IPS-NIHi11 (cell line): Measurements from ENCODE around the gene IRAK2.
"Not testable (repeated sequence)": the region's sequence is repeated elsewhere in the genome, so short reads cannot be mapped to it uniquely, and the experiment has no call there.

Experiments
- DNase-seq: peaks from one replicate; pipeline ENCODE4 v3.0.0; 2012; ENCODE audit warnings: mixed read lengths, low spot score

IRAK2 gene, protein sequence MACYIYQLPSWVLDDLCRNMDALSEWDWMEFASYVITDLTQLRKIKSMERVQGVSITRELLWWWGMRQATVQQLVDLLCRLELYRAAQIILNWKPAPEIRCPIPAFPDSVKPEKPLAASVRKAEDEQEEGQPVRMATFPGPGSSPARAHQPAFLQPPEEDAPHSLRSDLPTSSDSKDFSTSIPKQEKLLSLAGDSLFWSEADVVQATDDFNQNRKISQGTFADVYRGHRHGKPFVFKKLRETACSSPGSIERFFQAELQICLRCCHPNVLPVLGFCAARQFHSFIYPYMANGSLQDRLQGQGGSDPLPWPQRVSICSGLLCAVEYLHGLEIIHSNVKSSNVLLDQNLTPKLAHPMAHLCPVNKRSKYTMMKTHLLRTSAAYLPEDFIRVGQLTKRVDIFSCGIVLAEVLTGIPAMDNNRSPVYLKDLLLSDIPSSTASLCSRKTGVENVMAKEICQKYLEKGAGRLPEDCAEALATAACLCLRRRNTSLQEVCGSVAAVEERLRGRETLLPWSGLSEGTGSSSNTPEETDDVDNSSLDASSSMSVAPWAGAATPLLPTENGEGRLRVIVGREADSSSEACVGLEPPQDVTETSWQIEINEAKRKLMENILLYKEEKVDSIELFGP

DNA sequence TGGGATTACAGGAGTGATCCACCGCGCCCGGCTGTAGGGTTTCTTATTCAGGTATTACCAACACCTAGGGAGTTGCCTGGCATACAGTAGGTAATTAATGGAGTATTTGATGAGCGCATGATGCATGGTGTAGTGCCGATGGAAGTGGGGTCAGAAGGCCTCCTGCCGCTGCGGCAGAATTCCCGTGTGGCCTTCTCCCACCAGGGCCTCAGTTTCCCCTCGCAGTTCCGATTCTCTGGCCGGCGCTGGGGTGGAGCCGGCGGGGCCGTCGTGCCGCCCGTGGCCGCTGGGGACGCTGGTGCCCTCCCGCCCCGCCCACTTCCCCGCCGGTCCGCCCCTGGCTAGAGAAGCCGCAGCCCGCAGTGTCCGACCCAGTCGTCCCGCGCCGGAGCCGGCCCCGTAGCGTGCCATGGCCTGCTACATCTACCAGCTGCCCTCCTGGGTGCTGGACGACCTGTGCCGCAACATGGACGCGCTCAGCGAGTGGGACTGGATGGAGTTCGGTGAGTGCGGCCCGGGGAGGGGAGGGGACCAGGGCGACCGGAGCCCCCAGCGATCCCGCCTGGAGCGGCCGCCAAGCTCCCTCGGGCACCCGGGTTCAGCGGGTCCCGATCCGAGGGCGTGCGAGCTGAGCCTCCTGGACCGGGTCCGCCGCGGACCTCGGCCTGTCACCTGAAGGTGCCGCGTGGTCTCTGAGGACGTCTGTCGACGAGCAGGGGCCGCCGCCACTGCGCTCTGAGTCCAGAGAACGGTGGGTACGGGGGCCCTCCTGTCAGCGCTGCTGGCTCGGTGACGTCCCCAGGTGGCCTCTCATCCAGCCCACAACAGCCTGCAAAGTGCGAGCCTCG is at the start of gene IRAK2:
IRAK2 (plus strand) TSS at position 374 of the 848 bp plus-strand sequence; CDS start at position 410, 36 bp downstream.
- DNase-seq, result peak; percentile 94

DNA sequence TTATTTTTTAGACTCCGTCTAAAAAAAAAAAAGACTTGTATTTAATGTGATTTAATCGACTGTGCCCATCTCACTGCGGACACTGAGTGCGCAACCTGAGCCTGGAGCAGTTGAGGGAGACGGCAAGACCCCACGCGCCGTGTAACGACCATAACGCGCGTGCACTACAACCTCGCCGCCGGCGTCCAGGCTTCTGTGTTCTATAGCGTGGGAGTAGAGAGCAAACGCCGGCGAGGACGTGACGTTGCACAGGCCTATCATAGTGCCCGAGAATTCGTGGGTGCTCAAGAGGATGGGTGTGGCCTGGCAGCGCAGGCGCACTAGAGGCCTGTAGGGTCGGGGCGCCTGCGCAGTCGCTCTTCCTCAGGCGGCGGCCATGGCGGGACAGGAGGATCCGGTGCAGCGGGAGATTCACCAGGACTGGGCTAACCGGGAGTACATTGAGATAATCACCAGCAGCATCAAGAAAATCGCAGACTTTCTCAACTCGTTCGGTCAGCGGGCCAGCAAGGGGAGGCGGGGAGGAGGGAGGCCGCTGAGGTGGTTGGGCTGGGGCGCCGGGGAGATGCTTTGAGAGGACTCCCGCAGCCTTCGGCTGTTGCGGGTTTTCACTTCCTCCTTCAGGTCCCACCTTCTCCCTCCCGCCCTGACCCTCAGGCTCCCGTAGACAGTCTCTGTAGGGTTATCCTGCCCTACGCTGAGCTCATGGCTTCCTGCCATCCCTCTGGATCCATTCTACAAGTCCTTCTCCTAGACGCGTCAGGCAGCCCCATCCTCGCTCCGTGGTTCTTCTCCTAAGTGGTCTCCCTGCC is 49.2 kb upstream of the IRAK2 start, which contains the start of gene BRK1:
BRK1 (plus strand) TSS at position 350 of the 812 bp plus-strand sequence; CDS start at position 377, 27 bp downstream.
- peak; percentile 99 for DNase-seq

DNA sequence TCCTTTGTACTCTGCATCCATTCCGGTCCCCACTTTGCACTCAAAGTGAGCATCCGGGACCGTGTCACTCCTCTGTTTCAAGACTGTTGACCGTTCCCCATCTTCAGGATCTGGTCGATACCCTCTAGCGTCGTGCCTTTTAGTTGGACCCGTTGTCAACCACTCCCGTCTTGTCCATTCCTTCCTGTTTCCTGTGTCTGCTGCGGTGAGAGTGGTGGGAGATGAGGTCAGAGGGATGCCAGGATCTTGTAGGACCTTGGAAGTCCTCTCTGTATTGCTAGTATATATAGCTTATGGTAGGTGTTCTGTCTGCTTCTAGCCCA is 48.6 kb upstream of the IRAK2 start:
- peak; percentile 19 for DNase-seq

DNA sequence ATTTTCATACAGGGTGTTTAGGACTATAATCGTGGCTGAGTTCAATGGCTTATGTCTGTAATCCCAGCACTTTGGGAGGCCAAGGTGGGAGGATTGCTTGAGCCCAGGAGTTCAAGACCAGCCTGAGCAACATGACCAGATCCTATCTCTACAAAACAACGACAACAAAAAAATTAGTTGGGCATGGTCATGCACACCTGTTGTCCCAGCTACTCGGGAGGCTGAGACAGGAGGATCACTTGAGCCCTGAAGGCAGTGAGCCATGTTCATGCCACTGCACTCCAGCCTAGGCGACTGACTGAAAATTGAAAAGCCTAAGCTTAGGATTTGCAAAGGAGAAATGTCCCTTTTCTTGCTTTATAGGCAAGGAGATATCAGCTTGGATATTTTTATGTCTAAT is 47.8 kb upstream of the IRAK2 start:
- no peak for DNase-seq

DNA sequence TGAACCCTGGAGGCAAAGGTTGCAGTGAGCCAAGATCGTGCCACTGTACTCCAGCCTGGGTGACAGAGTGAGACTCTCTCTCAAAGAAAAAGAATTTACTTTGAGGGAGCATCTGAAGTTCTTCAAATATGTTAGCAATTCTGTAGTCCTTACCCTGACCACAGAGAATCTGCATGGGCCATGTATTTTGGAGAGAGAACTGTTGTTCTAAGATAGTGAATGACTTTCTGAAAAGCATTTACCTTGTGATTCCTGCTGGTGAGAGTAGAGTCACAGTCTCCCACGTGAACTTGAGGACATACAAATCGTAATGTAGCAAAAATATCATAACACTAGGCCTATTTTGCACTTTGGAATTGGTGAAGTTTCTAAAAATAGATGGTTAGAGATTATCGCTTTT is 45.3 kb upstream of the IRAK2 start:
- no peak for DNase-seq

DNA sequence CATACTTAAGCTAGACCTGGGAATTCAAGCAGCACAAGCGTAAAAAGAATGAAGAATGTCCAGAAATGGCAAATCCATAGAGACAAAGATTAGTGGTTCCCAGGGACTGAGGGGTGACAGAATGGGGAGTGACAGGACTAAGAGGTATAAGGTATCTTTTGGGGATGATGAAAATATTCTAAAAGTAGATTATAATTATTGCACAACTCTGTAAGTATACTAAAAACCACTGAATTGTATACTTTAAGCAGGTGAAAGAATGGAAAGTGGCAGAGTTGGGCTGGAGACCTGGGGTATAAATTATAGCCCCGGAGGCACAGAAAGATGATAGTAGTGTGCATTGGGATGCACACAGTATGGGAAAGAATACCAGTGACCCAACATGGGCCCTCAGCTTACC is 43.7 kb upstream of the IRAK2 start:
- no peak for DNase-seq

DNA sequence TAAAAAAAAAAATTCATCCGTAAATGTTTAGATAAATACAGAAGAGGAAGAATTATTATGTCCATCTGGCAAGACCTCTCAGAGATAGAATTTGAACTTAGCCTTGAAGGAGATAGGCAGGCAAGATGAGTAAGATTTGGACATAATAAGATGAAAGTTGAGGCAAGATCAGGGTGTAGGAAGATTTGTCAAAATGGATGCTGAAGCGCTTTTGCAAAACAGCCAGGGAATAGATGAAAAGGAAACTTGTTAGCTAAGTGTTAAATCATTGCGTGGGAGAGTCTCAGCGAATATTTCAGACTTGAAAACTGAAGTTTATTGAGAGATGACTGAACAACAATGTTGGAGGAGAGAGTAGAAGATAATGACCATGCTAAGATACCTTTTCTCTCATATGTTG is 42.0 kb upstream of the IRAK2 start:
- DNase-seq, result no peak

DNA sequence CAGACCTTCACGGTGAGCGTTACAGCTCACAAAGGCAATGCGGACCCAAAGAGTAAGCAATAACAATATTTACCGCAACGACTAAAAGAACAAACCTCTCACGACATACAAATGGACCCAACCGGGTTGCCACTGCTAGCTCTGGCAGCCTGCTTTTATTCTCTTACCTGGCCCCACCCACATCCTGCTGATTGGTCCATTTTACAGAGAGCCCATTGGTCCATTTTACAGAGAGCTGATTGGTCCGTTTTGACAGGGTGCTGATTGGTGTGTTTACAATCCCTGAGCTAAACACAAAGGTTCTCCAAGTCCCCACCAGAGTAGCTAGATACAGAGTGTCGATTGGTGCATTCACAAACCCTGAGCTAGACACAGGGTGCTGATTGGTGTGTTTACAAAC is 28.8 kb upstream of the IRAK2 start:
- not testable (repeated sequence) for DNase-seq

DNA sequence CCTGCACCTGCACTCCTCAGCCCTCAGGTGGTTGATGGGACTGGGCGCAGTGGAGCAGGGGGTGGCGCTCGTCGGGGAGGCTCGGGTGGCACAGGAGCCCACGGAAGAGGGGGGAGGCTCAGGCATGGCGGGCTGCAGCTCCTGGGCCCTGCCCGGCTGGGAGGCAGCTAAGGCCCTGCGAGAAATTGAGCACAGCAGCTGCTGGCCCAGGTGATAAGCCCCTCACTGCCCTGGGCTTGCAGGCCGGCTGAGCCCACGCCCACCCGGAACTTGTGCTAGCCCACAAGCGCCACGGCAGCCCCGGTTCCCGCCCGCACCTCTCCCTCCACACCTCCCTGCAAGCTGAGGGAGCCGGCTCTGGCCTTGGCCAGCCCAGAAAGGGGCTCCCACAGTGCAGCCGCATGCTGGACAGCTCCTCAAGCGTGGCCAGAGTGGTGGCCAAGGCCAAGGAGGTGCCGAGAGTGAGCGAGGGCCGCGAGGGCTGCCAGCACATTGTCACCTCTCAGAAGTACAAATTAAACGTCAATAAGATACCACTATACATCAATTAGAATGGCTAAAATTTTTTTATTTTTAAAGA is 28.2 kb upstream of the IRAK2 start:
- no peak for DNase-seq

DNA sequence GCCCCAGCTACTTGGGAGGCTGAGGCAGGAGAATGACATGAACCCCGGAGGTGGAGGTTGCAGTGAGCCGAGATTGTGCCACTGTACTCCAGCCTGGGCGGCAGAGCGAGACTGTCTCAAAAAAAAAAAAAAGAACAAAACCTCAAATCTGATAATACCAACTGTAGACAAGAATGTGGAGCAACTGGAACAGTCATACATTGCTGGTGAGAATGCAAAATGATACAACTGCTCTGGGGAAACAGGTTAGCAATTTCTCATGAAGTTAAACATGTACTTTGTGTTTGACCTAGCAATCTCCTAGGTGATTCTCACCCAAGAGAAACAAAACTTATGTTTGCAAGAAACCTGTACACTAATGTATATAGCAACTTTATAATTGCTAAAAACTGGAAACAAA is 27.5 kb upstream of the IRAK2 start:
- DNase-seq, result no peak

DNA sequence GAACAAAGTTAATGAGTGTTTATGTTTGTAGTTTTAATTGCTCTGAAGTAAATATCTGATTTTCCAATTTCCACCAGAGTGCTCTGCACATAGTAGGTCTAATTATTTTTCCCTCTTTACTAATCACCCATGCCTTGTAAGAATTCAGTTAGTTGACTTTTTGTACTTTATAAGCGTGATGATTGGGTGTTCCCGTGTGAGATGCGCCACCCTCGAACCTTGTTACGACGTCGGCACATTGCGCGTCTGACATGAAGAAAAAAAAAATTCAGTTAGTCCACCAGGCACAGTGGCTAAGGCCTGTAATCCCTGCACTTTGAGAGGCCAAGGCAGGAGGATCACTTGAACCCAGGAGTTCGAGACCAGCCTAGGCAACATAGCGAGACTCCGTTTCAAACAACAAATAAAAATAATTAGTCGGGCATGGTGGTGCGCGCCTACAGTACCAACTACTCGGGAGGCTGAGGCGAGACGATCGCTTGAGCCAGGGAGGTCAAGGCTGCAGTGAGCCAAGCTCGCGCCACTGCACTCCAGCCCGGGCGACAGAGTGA is 23.6 kb upstream of the IRAK2 start:
- no peak for DNase-seq

DNA sequence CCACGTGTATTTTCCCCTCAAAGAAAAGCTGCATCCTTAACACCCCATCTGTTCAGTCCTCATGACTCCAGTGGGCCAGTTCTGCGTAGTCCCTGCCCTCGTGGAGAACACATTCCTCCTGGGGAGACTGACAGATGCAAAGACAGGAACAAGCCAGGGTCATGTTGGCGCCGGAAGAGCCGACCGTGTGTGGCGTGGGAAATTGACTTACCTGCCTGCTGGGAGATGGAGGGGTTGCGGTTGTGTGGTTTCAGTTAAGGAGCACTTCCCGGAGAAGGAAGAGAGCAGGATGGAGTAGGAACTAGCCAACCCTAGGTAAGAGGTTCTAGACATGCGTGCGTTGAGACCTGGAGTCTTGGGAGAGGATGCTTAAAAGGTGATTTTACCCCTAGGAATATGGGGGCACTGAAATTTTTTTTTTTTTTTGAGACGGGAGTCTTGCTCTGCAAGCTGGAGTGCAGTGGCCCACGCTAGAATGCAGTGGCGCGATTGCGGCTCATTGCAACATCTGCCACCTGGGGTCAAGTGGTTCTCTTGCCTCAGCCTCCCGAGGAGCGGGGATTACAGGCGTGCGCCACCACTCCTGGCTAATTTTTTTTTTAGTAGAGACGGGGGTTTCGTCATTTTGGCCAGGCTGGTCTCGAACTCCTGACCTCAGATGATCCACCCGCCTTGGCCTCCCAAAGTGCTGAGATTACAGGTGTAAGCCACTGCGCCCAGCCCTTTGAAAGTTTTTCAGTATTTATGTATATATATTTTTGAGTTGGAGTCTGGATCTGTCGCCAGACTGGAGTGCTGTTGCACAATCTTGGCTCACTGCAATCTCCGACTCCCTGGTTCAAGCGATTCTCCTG is 21.8 kb upstream of the IRAK2 start:
- DNase-seq, result peak; percentile 16

DNA sequence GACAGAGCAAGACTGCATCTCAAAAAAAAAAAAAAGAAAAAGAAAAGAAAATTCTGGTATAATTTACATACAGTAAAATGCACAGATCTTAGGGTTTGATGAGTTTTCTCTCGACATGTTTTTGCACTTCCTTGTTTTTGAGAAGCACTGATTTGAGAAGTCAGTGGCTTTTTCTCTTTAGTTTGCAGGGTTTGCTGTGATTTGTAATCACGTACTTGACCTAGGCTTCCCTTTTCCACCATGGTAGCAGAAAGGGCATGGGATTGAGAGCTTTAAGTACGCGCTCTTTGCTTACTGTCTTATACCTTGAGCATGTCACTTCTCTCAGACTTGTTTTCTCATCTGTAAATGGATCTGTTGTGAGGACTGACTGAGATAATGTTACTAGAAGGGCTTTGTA is 19.0 kb upstream of the IRAK2 start:
- DNase-seq, result no peak

DNA sequence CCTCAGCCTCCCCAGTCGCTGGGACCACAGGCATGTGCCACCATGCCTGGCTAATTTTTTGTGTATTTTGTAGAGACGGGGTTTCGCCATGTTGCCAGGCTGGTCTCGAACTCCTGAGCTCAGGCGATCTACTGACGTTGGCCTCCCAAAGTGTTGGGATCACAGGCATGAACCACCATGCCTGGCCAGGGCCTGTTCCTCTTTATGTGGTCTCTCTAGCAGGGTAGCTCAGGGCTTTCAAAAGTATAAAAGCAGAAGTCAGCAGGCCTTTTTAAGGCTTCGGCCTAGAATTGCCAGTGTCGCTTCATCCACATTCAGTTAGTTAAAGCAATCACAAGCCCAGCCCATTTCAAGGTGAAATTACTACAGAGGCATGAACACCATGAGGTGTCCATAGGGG is 15.5 kb upstream of the IRAK2 start:
- DNase-seq, result no peak

DNA sequence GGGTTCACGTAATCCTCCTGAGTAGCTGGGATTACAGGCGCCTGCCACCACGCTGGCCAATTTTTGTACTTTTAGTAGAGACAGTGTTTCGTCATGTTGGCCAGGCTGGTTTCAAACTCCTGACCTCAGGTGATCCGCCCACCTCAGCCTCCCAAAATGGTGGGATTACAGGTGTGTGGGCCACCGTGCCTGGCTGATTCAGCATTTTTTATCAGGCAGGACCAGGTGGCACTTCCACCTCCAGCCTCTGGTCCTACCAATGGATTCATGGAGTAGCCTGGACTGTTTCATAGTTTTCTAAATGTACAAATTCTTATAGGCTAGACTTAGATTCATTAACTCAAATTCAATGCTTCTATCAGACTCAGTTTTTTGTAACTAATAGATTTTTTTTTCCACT is 13.7 kb upstream of the IRAK2 start:
- DNase-seq, result no peak

DNA sequence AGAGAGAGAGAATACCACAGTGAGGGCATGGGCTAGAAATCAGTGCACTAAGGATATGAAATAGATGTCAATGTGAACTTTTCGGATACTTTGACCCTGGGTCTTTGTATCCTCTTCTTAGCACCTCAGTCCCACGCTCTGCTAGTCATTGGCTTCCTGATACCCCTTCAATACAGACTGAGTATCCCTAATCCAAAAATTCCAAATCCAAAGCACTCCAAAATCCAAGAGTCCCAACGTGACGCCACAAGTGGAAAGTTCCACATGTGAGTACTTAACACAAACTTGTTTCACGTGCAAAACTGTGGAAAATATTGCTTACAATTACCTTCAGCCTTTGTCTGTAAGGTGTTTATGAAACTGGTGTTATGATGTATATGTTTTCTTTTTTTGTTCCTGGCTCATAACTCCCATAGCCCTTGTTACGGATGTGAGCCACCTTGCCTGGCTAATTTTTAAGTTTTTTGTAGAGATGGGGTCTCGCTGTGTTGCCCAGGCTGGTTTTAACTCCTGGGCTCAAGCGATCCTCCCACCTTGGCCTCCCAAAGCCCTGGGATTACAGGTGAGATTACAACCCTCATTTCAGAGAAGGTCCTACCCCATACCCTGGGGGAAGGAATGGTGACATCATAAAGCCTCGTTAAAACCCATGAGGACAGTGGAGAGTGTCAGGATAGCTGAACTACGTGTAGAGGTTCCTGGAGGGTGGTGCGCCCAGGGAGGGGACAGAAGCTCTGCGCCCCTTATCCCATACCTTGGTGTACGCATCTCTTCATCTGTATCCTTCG is 10.2 kb upstream of the IRAK2 start:
- DNase-seq, result no peak

DNA sequence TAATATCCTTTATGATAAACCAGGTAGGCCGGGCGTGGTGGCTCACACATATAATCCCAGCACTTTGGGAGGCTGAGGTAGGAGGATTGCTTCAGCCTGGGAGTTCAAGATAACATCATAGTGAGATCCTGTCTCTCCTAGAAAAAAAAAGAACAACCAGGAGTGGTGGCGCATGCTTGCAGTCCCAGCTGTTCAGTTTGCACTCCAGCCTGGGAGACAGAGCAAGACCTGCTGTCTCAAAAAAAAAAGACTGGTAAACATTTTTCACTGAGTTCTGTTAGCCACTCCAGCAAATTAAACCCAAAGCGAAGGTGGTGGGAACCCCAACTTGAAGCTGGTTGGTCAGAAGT is 9.6 kb upstream of the IRAK2 start:
- DNase-seq, result no peak

DNA sequence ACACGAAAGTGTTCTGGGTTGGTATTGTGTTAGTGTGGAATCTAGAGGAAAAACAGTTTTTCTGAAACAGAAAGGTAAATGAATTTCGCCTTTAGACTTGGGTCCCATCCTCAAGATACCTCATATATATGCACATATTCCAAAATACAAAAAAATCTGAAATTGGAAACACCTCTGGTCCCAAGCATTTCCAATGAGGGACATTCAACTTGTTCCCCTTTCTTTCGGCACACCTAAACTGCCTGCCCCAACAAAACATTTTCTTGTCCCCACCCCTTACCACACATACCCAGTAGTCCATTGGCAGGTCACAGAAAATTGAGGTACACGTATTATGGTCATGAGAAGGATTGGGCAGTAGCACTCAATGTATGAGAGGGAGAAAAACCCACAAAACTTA is 9.1 kb upstream of the IRAK2 start:
- DNase-seq, result no peak

DNA sequence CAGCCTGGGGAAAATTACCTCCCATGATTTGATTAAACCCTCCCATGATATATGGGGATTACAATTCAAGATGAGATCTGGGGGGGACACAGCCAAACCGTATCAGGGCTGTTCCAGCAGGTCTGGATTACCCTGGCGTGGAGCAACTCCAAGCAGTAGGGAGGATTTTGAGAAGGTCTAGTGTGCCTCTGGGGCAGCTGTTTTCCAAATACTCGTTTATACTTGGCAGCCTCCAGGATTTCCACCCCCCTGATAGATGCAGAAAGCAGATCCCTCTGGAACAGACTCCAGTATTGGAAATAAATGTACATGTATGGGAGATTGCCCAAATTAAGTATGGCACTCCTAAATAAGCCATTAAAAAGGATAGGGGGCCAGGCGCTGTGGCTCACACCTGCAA is 7.7 kb upstream of the IRAK2 start:
- no peak for DNase-seq

DNA sequence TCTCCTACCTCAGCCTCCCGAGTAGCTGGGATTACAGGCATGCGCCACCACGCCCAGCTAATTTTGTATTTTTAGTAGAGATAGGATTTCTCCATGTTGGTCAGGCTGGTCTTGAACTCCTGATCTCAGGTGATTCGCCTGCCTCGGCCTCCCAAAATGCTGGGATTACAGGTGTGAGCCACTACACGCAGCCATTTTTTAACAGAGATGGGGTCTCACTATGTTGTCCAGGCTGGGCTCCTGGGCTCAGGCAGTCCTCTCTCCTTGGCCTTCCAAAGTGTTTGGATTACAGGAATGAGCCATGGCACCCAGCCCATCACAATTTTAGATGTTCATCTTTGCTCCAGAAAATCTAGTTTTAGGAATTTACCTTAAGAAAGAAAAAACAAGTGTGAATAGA is 6.2 kb upstream of the IRAK2 start:
- not testable (repeated sequence) for DNase-seq
